Smooth muscle cell (in vitro differentiated cells): ENCODE results near the gene GPR82. TPM values are rescaled to one million over a fixed set of nuclear protein-coding genes. Genes with fewer than 3 reads are reported as not detected.

Experiments used
- DNase-seq: peaks from one replicate; lab custom pipeline; 2025; ENCODE audit not compliant: unreplicated experiment; lab: John Stamatoyannopoulos, UW
- H2AFZ ChIP-seq: fragments of 200-600 bp; sonication (generic); 2 replicates; pipeline ENCODE4 v1.6.0; 2016; ENCODE audit warnings: antibody characterized with exemption, low read depth, mild to moderate bottlenecking
- H3F3A ChIP-seq: fragments of 200-600 bp; sonication (generic); 2 replicates; pipeline ENCODE4 v1.6.0; 2017; ENCODE audit warnings: antibody characterized with exemption, low read depth
- H3K27ac ChIP-seq: fragments of 200-600 bp; sonication (generic); 2 replicates; pipeline ENCODE4 v1.5.1; 2016; ENCODE audit warnings: low read depth, mild to moderate bottlenecking
- H3K27me3 ChIP-seq: fragments of 200-600 bp; sonication (generic); 2 replicates; pipeline ENCODE4 v1.6.1; 2016; ENCODE audit warnings: low read depth, mild to moderate bottlenecking
- H3K36me3 ChIP-seq: fragments of 200-600 bp; sonication (generic); 2 replicates; pipeline ENCODE4 v1.5.1; 2016; ENCODE audit warnings: low read depth
- H3K4me1 ChIP-seq: fragments of 200-600 bp; sonication (generic); 2 replicates; pipeline ENCODE4 v1.5.1; 2016; ENCODE audit warnings: low read depth
- H3K4me2 ChIP-seq: fragments of 200-600 bp; sonication (generic); 2 replicates; pipeline ENCODE4 v1.6.0; 2016; ENCODE audit warnings: mild to moderate bottlenecking
- H3K4me3 ChIP-seq: fragments of 200-600 bp; sonication (generic); 2 replicates; pipeline ENCODE4 v1.5.1; 2016; ENCODE audit warnings: mild to moderate bottlenecking
- H3K79me2 ChIP-seq: fragments of 200-600 bp; sonication (generic); 2 replicates; pipeline ENCODE4 v1.6.0; 2016; ENCODE audit warnings: low read depth, mild to moderate bottlenecking
- H3K9ac ChIP-seq: fragments of 200-600 bp; sonication (generic); 2 replicates; pipeline ENCODE4 v1.6.0; 2016; ENCODE audit warnings: low read depth
- H3K9me3 ChIP-seq: fragments of 200-600 bp; sonication (generic); replicated peaks from 2 replicates; pipeline ENCODE4 v1.5.1; 2016; ENCODE audit warnings: low read depth
- H4K20me1 ChIP-seq: fragments of 200-600 bp; sonication (generic); 2 replicates; pipeline ENCODE4 v1.6.0; 2016; ENCODE audit warnings: low read depth
- WGBS: methylation state at CpG from one replicate; pipeline ENCODE4 v1.1.7; 2016; ENCODE audit warnings: low lambda C conversion rate; 5-methylcytosine and 5-hydroxymethylcytosine counted together
- polyA plus RNA-seq: library from polyadenylated mRNA; unstranded; fragments of >200 nt; fragmentation: Nextera tagmentation; extraction: Ambion mirVana; gene quantifications from 2 replicates; pipeline ENCODE4 v1.2.1, GENCODE V29; 2016
- total RNA-seq: library from RNA; depleted of rRNA; stranded (reverse); fragments of >200 nt; gene quantifications from 2 replicates; pipeline ENCODE4 v1.2.3, GENCODE V29; 2014
- TF ChIP-seq, protein P1 (sequence below): fragments of 200-600 bp; sonication (generic); IDR thresholded peaks from 2 replicates; pipeline ENCODE4 v1.5.1; 2017; ENCODE audit warnings: borderline replicate concordance, mild to moderate bottlenecking, antibody characterized with exemption; ENCODE audit not compliant: insufficient read depth, poor library complexity, severe bottlenecking

GPR82 gene
- total and polyA plus RNA-seq, 2 experiments from 2014 or later, result 0.11 TPM; not detected in 1

DNA sequence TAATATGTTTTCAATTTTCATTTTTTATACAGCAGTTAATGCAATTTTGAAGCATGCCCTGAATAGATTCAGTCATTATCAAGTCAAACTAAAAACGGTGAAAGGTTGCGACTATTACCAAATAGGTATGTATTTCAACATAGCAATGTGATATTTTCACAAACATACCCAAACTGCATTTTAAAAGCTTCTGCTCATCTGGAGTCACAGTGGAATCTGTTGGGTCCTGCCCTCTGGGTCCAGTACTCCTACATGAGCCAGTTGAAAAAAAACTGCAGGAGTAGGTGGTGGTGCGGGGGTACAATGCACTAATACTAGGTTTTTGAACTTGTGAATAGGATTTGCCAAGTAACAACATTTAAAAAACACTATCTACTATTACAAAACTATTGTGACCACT, 34.3 kb upstream of the GPR82 start:
- no peak overlapping the region for H3K4me2 ChIP-seq
- no peaks in the 10 kb centered on the region for H4K20me1 ChIP-seq
- H2AFZ ChIP-seq, result no peak overlapping the region
- DNase-seq, result no peak
- no peak overlapping the region for H3K9ac ChIP-seq
- no peaks in the 10 kb centered on the region for H3F3A ChIP-seq
- no peaks in the 10 kb centered on the region for H3K9me3 ChIP-seq
- no peaks in the 10 kb centered on the region for H3K79me2 ChIP-seq
- 85% methylated on average over 3 of the region's 3 CpGs for WGBS
- H3K27me3 ChIP-seq, result no peaks in the 10 kb centered on the region
- no peak overlapping the region for H3K27ac ChIP-seq
- H3K4me1 ChIP-seq, result no peaks in the 10 kb centered on the region
- H3K4me3 ChIP-seq, result no peak overlapping the region
- TF ChIP-seq, protein P1, sequence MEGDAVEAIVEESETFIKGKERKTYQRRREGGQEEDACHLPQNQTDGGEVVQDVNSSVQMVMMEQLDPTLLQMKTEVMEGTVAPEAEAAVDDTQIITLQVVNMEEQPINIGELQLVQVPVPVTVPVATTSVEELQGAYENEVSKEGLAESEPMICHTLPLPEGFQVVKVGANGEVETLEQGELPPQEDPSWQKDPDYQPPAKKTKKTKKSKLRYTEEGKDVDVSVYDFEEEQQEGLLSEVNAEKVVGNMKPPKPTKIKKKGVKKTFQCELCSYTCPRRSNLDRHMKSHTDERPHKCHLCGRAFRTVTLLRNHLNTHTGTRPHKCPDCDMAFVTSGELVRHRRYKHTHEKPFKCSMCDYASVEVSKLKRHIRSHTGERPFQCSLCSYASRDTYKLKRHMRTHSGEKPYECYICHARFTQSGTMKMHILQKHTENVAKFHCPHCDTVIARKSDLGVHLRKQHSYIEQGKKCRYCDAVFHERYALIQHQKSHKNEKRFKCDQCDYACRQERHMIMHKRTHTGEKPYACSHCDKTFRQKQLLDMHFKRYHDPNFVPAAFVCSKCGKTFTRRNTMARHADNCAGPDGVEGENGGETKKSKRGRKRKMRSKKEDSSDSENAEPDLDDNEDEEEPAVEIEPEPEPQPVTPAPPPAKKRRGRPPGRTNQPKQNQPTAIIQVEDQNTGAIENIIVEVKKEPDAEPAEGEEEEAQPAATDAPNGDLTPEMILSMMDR, result no peak
- no peaks in the 10 kb centered on the region for H3K36me3 ChIP-seq

DNA sequence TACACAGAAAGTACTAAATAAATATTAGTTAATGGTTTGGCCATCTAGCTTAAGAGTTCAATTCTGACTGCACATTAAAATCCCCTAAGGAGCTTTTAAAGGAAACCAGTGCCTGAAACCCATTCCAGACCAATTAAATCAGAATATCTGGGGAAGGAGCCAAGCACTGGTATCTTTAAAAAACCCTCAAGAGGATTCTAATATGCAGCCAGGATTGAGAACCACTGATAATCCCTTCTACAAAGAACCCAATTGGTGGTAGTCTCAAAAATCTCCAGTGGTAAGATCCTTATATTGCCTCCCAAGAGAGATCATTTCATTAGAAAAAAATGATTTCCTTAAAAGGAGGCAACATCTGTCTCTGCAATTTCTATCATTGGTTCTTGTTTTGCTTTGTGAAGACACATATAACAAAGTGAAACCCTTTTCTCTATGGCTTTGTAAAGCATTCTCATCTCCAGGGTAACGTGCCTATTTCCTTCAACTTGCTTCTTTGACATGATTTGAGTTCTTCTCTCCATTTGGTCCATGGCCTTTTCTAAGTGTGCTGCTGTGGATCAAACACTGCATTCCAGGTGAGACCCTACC, 31.7 kb upstream of the GPR82 start:
- 92% methylated on average over 1 of the region's 1 CpG for WGBS
- no peak overlapping the region for H3K4me2 ChIP-seq
- no peak overlapping the region for H2AFZ ChIP-seq
- TF ChIP-seq, protein P1, result no peak
- H3K79me2 ChIP-seq, result no peaks in the 10 kb centered on the region
- H4K20me1 ChIP-seq, result no peaks in the 10 kb centered on the region
- H3K4me1 ChIP-seq, result no peaks in the 10 kb centered on the region
- no peak overlapping the region for H3K4me3 ChIP-seq
- no peaks in the 10 kb centered on the region for H3F3A ChIP-seq
- no peaks in the 10 kb centered on the region for H3K36me3 ChIP-seq
- H3K27me3 ChIP-seq, result no peaks in the 10 kb centered on the region
- no peaks in the 10 kb centered on the region for H3K9me3 ChIP-seq
- no peak overlapping the region for H3K9ac ChIP-seq
- H3K27ac ChIP-seq, result no peak overlapping the region
- no peak for DNase-seq

DNA sequence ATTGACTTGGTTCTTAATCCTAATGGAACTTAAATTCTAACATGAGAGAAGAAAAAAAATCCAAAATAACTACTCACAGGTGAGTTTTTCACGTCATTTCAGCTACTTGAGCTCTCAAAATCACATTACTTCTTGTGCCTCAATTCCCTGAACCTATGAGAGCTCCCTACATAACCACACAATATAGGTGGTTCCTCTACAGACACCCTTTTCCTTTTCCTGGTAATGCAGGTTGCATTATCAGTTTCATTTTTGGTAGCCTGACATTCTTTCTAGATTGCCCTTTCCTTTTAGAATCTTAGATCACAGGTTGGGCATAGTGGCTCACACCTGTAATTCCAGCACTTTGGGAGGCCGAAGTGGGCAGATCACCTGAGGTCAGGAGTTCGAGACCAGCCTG, 31.0 kb upstream of the GPR82 start:
- H3K36me3 ChIP-seq, result no peaks in the 10 kb centered on the region
- WGBS, result 82% methylated on average over 3 of the region's 3 CpGs
- TF ChIP-seq, protein P1, result no peak

DNA sequence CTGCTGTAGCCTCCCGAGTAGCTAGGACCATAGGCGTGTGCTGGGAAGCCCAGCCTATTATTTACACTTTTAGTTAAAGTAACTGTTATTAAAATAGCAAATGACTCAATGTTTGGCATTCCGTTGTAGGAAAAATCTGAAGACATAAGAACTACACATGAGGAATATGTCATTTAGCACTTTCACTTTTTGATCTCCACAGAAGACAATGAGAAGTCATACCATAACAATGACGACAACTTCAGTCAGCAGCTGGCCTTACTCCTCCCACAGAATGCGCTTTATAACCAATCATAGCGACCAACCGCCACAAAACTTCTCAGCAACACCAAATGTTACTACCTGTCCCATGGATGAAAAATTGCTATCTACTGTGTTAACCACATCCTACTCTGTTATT, 28.6 kb upstream of the GPR82 start:
- no peak overlapping the region for H2AFZ ChIP-seq
- H3F3A ChIP-seq, result no peaks in the 10 kb centered on the region
- no peaks in the 10 kb centered on the region for H3K36me3 ChIP-seq
- no peaks in the 10 kb centered on the region for H3K27me3 ChIP-seq
- H4K20me1 ChIP-seq, result no peaks in the 10 kb centered on the region
- DNase-seq, result no peak
- H3K4me3 ChIP-seq, result no peak overlapping the region
- H3K9ac ChIP-seq, result no peak overlapping the region
- no peak overlapping the region for H3K27ac ChIP-seq
- H3K9me3 ChIP-seq, result no peaks in the 10 kb centered on the region
- no peak overlapping the region for H3K4me2 ChIP-seq
- no peaks in the 10 kb centered on the region for H3K4me1 ChIP-seq
- WGBS, result 79% methylated on average over 7 of the region's 7 CpGs
- H3K79me2 ChIP-seq, result no peaks in the 10 kb centered on the region
- TF ChIP-seq, protein P1, result no peak

More for the DNA sequence above, 31.0 kb upstream of the GPR82 start:
- Histone ChIP-seq H2AFZ (no peak overlapping the region), H3K9me3 (no peaks in the 10 kb centered on the region), H3K79me2 (no peaks in the 10 kb centered on the region), H3K27ac (no peak overlapping the region), H3K4me3 (no peak overlapping the region), H3F3A (no peaks in the 10 kb centered on the region), H3K27me3 (no peaks in the 10 kb centered on the region), H3K4me2 (no peak overlapping the region), H3K4me1 (no peaks in the 10 kb centered on the region), H4K20me1 (no peaks in the 10 kb centered on the region), H3K9ac (no peak overlapping the region)
- DNase-seq, result no peak
